AML-193 (cell line): ENCODE results near the gene LIPH.
"Not testable (repeated sequence)": the region's sequence is repeated elsewhere in the genome, so short reads cannot be mapped to it uniquely, and the experiment has no call there.

Experiments
- DNase-seq, 2 experiments: peaks; one replicate each; lab custom pipeline; 2025; lab: John Stamatoyannopoulos, UW

Gene LIPH

GRCh38 chr3:185486394-185486793, 66.0 kb downstream of the LIPH start:
- DNase-seq, result no peak

GRCh38 chr3:185484296-185484695, 68.1 kb downstream of the LIPH start:
- no peak for DNase-seq

GRCh38 chr3:185479373-185479945, 72.9 kb downstream of the LIPH start:
- no peak for DNase-seq

- no peak for DNase-seq
These were observed 75.1 kb downstream of the LIPH start for GRCh38 chr3:185477316-185477715.

- DNase-seq, result not testable (repeated sequence)
These were observed 77.5 kb downstream of the LIPH start for GRCh38 chr3:185474922-185475321.

GRCh38 chr3:185473290-185473815, 79.0 kb downstream of the LIPH start:
- no peak for DNase-seq

- no peak for DNase-seq
These were observed 82.1 kb downstream of the LIPH start for GRCh38 chr3:185470323-185470722.

GRCh38 chr3:185469542-185469941, 82.8 kb downstream of the LIPH start:
- DNase-seq, result no peak

GRCh38 chr3:185466123-185466522, 86.3 kb downstream of the LIPH start:
- not testable (repeated sequence) for DNase-seq

- DNase-seq, result no peak
These were observed 86.9 kb downstream of the LIPH start for GRCh38 chr3:185465471-185465870.

GRCh38 chr3:185460719-185461350, 91.6 kb downstream of the LIPH start:
- peak; percentile 19 to 38 for DNase-seq

- DNase-seq, result no peak
These were observed 92.1 kb downstream of the LIPH start for GRCh38 chr3:185460309-185460708.

- peak; percentile 23 to 33 for DNase-seq
These were observed 95.0 kb downstream of the LIPH start for GRCh38 chr3:185457376-185457775.
